Mesendoderm (in vitro differentiated cells): ENCODE results near the gene GSE1.

ENCODE experiments used
- DNase-seq: peaks from one replicate; pipeline ENCODE4 v3.0.0; 2013
- H2AK5ac ChIP-seq: 2 replicates; pipeline ENCODE4 v1.6.1; 2013; ENCODE audit warnings: low read length, inconsistent platforms
- H2BK120ac ChIP-seq: 2 replicates; pipeline ENCODE4 v1.6.1; 2013; ENCODE audit warnings: low read depth, mild to moderate bottlenecking, low read length, moderate library complexity, mixed read lengths
- H2BK15ac ChIP-seq: replicated peaks from 2 replicates; pipeline ENCODE4 v1.6.1; 2013; ENCODE audit warnings: low read depth, mild to moderate bottlenecking, moderate library complexity
- H2BK5ac ChIP-seq: 2 replicates; pipeline ENCODE4 v1.6.1; 2013; ENCODE audit warnings: low read length, inconsistent platforms
- H3K18ac ChIP-seq: 2 replicates; pipeline ENCODE4 v1.6.1; 2013; ENCODE audit warnings: mild to moderate bottlenecking, low read length, mixed read lengths
- H3K23ac ChIP-seq: one replicate; pipeline ENCODE4 v1.6.1; 2013; ENCODE audit warnings: low read length
- H3K27ac ChIP-seq: 2 replicates; pipeline ENCODE4 v1.5.1; 2013; ENCODE audit warnings: low read depth, mild to moderate bottlenecking, inconsistent platforms, low read length, moderate library complexity
- H3K27me3 ChIP-seq: 2 replicates; pipeline ENCODE4 v1.6.1; 2013; ENCODE audit warnings: low read length, control low read depth, mild to moderate bottlenecking, inconsistent platforms; ENCODE audit not compliant: insufficient read depth, poor library complexity
- H3K36me3 ChIP-seq: 2 replicates; pipeline ENCODE4 v1.6.1; 2013; ENCODE audit warnings: low read length, inconsistent platforms; ENCODE audit not compliant: control insufficient read depth, insufficient read depth
- H3K4ac ChIP-seq: one replicate; pipeline ENCODE4 v1.6.1; 2013; ENCODE audit warnings: low read depth, mild to moderate bottlenecking, low read length, moderate library complexity
- H3K4me1 ChIP-seq: 2 replicates; pipeline ENCODE4 v1.6.1; 2013; ENCODE audit warnings: low read depth, low read length, inconsistent platforms; ENCODE audit not compliant: control insufficient read depth
- H3K4me2 ChIP-seq: 2 replicates; pipeline ENCODE4 v1.6.1; 2013; ENCODE audit warnings: low read length
- H3K4me3 ChIP-seq: 2 replicates; pipeline ENCODE4 v1.5.1; 2013; ENCODE audit warnings: mild to moderate bottlenecking, low read length
- H3K56ac ChIP-seq: one replicate; pipeline ENCODE4 v1.6.1; 2013; ENCODE audit warnings: low read length
- H3K79me1 ChIP-seq: 2 replicates; pipeline ENCODE4 v1.6.1; 2013; ENCODE audit warnings: low read length, inconsistent platforms
- H3K79me2 ChIP-seq: 2 replicates; pipeline ENCODE4 v1.6.1; 2013; ENCODE audit warnings: mild to moderate bottlenecking, low read length; ENCODE audit not compliant: control insufficient read depth, insufficient read depth
- H3K9ac ChIP-seq: 2 replicates; pipeline ENCODE4 v1.6.1; 2013; ENCODE audit warnings: low read length, inconsistent platforms
- H4K5ac ChIP-seq: one replicate; pipeline ENCODE4 v1.6.1; 2013; ENCODE audit warnings: low read length
- H4K8ac ChIP-seq: one replicate; pipeline ENCODE4 v1.6.1; 2013; ENCODE audit warnings: low read depth, mild to moderate bottlenecking, control low read depth, low read length, moderate library complexity
- WGBS: extraction: QIAGEN DNeasy Blood & Tissue Kit; methylation state at CpG from one replicate; pipeline ENCODE4 v1.1.7; 2013; ENCODE audit warnings: low lambda C conversion rate, missing lambda C conversion rate; ENCODE audit not compliant: insufficient coverage; ENCODE audit errors: extremely low coverage; 5-methylcytosine and 5-hydroxymethylcytosine counted together

Gene GSE1

DNA sequence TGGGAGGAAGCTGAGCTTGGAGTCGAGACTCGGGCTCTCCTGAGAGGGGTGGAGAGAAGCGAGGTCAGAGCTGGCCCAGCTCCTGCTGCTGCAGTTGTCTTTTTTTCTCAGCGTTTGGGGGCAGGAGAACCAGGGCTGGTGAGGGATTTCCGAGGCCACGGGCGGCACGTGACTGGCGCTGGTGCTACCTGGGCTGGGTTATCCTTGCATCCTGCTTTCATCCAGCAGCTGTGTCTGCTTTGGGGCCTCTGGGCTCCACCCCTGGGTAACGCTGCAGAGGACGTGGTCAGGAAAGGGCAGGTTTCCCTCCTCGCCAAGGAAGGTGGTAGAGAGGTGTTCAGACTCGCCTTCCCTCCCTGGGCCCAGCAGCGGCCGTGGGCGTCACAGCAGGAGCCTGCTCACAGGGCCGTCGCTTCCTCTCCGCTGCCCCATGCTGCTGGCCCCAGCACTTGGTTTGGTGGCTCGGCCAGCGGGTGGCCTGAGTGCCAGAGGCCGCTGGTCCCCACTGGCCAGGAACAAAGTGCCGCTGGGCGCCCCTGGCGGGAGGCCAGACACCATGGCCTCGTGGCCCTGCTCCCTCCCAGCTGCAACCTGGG is 22.5 kb downstream of the GSE1 start:
- no peaks in the 10 kb centered on the region for H3K36me3 ChIP-seq
- no peak overlapping the region for H2BK15ac ChIP-seq
- no peak overlapping the region for H2BK5ac ChIP-seq
- peaks cover 47% of the 10 kb centered on the region for H3K79me2 ChIP-seq
- no peak overlapping the region for H3K4me3 ChIP-seq
- H3K79me1 ChIP-seq = peaks cover 12% of the 10 kb centered on the region
- H3K4me2 ChIP-seq = no peak overlapping the region
- H3K4ac ChIP-seq = no peak overlapping the region
- DNase-seq = no peak
- no peak overlapping the region for H4K5ac ChIP-seq
- no peak overlapping the region for H2AK5ac ChIP-seq
- no peak overlapping the region for H3K27ac ChIP-seq
- no peak overlapping the region for H4K8ac ChIP-seq
- no peaks in the 10 kb centered on the region for H3K4me1 ChIP-seq
- H3K56ac ChIP-seq = no peak overlapping the region
- WGBS = no CpG with 5 or more reads among the region's 26 CpGs
- no peak overlapping the region for H2BK120ac ChIP-seq
- no peak overlapping the region for H3K18ac ChIP-seq
- no peaks in the 10 kb centered on the region for H3K27me3 ChIP-seq
- no peak overlapping the region for H3K23ac ChIP-seq
- H3K9ac ChIP-seq = no peak overlapping the region

DNA sequence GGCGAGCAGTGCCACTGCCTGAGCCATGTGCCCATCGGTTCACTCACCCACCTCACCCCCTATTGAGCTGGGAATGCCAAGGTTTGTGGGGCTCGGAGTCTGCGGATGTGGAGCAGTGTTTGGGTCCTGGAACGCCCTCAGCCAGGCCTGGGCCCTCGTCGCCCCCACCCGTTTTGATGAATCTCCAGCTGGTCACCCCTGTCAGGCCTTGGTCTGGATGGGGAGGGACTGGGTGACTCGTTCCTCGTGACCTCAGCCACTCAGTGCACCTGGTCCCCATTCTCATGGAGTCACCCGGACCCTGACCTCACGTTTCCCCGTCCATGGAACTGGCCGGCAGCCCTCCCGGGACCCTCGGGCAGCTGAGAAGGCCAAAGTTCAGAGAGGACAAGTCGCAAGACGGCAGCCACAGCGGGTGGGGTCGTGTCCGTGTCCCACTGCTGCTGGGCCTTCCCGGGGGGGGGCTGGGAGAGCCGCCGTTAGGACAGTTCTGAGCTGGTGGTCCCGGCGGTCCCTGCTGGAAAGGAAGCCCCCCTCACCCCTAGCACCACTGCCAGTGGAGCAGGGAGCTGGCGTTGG is 23.2 kb downstream of the GSE1 start:
- H3K27me3 ChIP-seq = no peaks in the 10 kb centered on the region
- no peaks in the 10 kb centered on the region for H3K36me3 ChIP-seq
- no peak overlapping the region for H2BK5ac ChIP-seq
- H3K4me3 ChIP-seq = no peak overlapping the region
- no peaks in the 10 kb centered on the region for H3K4me1 ChIP-seq
- no peak overlapping the region for H3K23ac ChIP-seq
- no peak overlapping the region for H2AK5ac ChIP-seq
- no peak for DNase-seq
- H3K18ac ChIP-seq = no peak overlapping the region
- no peak overlapping the region for H4K8ac ChIP-seq
- peaks cover 40% of the 10 kb centered on the region for H3K79me2 ChIP-seq
- H3K79me1 ChIP-seq = peaks cover 8% of the 10 kb centered on the region
- no CpG with 5 or more reads among the region's 27 CpGs for WGBS
- H3K56ac ChIP-seq = no peak overlapping the region
- H2BK15ac ChIP-seq = no peak overlapping the region
- no peak overlapping the region for H3K9ac ChIP-seq
- H3K4me2 ChIP-seq = no peak overlapping the region
- H3K4ac ChIP-seq = no peak overlapping the region
- no peak overlapping the region for H3K27ac ChIP-seq
- H2BK120ac ChIP-seq = no peak overlapping the region
- H4K5ac ChIP-seq = no peak overlapping the region

DNA sequence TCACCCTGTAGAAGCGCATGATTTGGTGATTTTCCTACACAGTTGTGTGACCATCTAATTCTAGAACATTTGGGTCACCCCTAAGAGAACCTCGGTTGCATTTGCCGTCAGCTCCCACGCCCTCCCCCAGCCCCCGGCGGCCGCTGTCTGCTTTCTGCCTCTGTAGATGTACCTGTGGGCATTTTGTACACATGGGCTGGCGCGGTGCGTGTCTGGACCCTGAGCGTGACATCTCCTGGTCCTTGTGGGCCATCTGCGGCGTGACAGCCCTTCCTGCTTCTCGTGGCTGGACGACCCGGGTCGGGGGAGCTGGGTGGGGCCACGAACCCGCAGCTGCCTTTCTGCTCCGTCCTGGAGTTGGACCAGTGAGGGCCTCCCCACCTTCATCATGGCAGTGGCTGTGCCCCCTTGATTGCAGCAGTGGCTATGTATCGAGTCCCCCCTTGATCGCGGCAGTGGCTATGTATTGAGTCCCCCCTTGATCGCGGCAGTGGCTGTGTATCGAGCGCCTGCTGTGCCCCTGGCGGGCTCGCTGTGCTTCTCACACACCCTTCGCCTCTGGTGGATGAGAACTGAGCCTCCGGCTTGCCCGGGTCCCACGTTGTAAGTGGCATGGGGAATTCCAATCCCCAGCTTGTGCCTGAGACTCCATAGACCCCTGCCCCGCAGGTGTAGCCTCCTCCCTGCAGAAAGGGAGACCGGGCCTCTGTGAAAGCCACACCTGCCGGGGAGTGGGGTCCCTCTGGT is 24.1 kb downstream of the GSE1 start:
- Histone ChIP-seq H4K5ac (no peak overlapping the region), H3K23ac (no peak overlapping the region), H2BK15ac (no peak overlapping the region), H3K4me3 (no peak overlapping the region), H3K79me2 (peaks cover 34% of the 10 kb centered on the region), H2AK5ac (no peak overlapping the region), H2BK120ac (no peak overlapping the region), H4K8ac (no peak overlapping the region), H3K56ac (no peak overlapping the region), H3K27me3 (no peaks in the 10 kb centered on the region), H3K79me1 (peaks cover 8% of the 10 kb centered on the region), H3K36me3 (no peaks in the 10 kb centered on the region), H3K4me1 (no peaks in the 10 kb centered on the region), H3K18ac (no peak overlapping the region), H2BK5ac (no peak overlapping the region), H3K27ac (no peak overlapping the region), H3K4ac (no peak overlapping the region), H3K4me2 (no peak overlapping the region), H3K9ac (no peak overlapping the region)
- WGBS = no CpG with 5 or more reads among the region's 36 CpGs
- DNase-seq = no peak

DNA sequence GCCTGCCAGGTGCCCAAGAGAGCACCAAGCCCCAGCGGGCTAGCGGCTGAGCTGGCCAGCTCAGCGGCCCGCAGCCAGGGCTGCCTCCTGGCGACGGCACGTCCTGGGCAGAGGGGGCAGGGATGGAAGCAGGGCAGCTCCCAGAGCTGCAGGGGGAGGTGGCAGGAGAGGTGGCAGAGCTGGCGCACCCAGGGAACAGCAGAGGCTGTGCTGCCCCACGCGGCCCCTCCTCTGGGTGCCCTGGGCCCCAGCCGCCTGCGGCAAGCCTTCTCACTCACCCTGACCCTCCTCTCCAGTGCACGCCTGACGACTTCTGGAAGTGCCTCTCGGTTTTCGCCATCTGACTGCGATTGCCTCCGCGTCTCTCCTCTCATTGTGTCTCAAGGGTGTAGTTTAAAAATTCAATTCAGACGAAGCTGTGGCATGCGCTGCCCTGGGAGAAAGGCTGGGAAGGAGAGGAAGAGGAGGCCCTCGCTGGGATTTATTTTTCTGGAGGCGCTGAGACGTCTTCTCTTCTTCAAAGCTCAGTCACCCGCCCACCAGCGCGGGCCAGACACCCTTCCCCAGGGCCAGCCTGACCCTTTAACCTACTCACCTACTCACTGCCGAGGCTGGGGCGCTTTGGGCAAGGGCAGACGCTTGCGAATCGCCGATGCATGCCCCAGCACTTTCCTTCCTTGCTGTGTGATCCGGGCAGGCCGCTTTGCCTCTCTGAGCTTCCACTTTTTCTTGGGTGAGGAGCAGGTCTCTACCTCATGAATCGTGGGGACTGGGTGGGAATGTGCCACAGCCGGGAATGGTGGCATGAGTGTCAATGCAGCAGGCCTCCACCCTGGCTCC is 24.9 kb downstream of the GSE1 start:
- Histone ChIP-seq H3K27me3 (no peaks in the 10 kb centered on the region), H3K4me3 (no peak overlapping the region), H3K4ac (no peak overlapping the region), H2BK120ac (no peak overlapping the region), H3K36me3 (no peaks in the 10 kb centered on the region), H4K8ac (no peak overlapping the region), H3K18ac (no peak overlapping the region), H3K27ac (no peak overlapping the region), H3K56ac (no peak overlapping the region), H3K23ac (no peak overlapping the region), H3K79me1 (peaks cover 8% of the 10 kb centered on the region), H3K4me2 (no peak overlapping the region), H3K79me2 (peaks cover 32% of the 10 kb centered on the region), H2AK5ac (no peak overlapping the region), H2BK15ac (no peak overlapping the region), H2BK5ac (no peak overlapping the region), H3K4me1 (no peaks in the 10 kb centered on the region), H4K5ac (no peak overlapping the region), H3K9ac (no peak overlapping the region)
- WGBS = no CpG with 5 or more reads among the region's 37 CpGs
- DNase-seq = no peak

DNA sequence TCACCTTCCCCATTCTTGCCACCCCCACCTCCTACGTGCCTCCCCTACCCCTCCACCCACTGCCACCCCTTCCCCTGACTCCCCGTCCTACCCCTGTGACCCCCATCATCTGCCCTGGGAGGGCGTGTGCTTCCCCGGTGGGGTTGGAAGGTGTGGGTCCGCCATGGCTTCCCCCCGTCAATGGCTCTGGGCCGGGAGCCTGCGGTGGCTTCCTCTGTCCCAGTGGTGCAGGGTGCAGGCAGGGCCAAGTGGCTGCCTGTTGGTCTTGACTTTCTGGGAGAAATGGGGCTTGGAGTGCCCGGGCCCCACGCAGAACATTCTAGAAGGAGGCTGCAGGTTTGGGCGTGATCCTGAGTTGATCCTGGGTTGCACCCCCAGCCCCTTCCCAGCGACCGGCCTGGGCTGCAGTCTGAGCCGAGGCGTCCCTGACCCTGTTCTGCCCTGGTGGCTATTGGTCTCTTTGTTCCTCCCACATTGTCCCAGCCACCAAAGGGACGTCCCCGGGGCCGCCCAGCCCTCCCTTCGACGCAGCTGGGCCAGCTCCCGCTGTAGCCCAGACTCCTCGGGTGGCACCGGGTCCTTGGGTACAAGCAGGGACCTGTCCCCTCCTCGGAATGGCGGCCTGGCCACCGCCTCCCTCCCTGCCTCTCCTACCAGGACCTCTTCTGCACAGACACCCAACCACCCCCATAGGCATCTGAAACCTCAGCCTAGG is 25.7 kb downstream of the GSE1 start:
- Histone ChIP-seq H3K36me3 (no peaks in the 10 kb centered on the region), H3K18ac (no peak overlapping the region), H3K4me3 (no peak overlapping the region), H2BK15ac (no peak overlapping the region), H2BK120ac (no peak overlapping the region), H3K27ac (no peak overlapping the region), H2BK5ac (no peak overlapping the region), H3K23ac (no peak overlapping the region), H3K79me1 (peaks cover 8% of the 10 kb centered on the region), H3K56ac (no peak overlapping the region), H3K4ac (no peak overlapping the region), H3K4me2 (no peak overlapping the region), H4K8ac (no peak overlapping the region), H3K4me1 (no peaks in the 10 kb centered on the region), H3K9ac (no peak overlapping the region), H3K79me2 (peaks cover 27% of the 10 kb centered on the region), H2AK5ac (no peak overlapping the region), H3K27me3 (no peaks in the 10 kb centered on the region), H4K5ac (no peak overlapping the region)
- WGBS = no CpG with 5 or more reads among the region's 26 CpGs
- DNase-seq = no peak
